ENCODE results near the gene ZNF862. TPM values are rescaled to one million over a fixed set of nuclear protein-coding genes. Genes with fewer than 3 reads are reported as not detected.
A peak's percentile ranks its signal among the peaks of the same experiment; 100 is the strongest.

The ZNF862 gene
- total and polyA plus RNA-seq, 2 of the 13 experiments (the other 11 are each of a cell fraction or from before 2014, with no cell fraction given) = 0.89 to 2.0 TPM

DNA sequence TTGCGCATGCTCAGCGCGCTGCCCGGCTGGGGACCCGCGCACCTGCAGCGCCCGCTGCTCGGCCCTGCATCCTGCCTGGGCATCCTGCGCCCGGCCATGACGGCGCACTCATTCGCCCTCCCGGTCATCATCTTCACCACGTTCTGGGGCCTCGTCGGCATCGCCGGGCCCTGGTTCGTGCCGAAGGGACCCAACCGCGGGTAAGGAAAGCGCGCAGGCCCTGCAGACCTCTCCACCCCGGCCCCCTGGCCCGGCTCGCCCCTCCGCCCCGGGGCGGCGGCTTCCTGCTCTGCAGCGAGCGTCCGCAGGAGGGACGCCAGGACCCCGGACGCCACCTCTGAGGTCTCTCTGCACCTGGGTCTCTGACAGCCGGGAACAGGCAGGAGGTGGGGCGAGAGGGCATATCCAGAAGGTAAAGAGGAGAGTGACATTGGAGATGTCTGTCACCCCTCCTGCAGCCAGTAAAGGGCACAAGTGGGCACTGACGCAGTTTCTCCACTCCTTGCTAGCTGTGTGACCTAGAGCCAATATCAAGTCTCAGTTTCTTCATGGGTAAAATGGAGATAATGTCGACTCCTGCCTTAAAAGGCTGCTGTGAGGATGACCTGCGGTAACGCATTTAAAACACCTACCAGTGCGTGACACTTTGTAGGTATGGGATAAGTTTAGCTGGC, 35.9 kb downstream of the ZNF862 start (continued):
- TF ChIP-seq, protein P1, sequence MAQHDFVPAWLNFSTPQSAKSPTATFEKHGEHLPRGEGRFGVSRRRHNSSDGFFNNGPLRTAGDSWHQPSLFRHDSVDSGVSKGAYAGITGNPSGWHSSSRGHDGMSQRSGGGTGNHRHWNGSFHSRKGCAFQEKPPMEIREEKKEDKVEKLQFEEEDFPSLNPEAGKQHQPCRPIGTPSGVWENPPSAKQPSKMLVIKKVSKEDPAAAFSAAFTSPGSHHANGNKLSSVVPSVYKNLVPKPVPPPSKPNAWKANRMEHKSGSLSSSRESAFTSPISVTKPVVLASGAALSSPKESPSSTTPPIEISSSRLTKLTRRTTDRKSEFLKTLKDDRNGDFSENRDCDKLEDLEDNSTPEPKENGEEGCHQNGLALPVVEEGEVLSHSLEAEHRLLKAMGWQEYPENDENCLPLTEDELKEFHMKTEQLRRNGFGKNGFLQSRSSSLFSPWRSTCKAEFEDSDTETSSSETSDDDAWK (CRISPR knock-in tag; IDR thresholded peaks at IDR 0.05) = no peak
- TF ChIP-seq ZNF607 (CRISPR knock-in tag; IDR thresholded peaks at IDR 0.05; ENCODE audit: borderline replicate concordance) (no peak), POGZ (CRISPR knock-in tag; IDR thresholded peaks at IDR 0.05) (peak; percentile 59; the same call in 1 of the 2 replicates), ZNF563 (CRISPR knock-in tag; IDR thresholded peaks at IDR 0.05) (no peak), XBP1 (CRISPR knock-in tag; IDR thresholded peaks at IDR 0.05) (no peak), ZNF782 (CRISPR knock-in tag; IDR thresholded peaks at IDR 0.05; ENCODE audit: borderline replicate concordance) (peak; percentile 65; the same call in 1 of the 2 replicates), EED (CRISPR knock-in tag; IDR thresholded peaks at IDR 0.05) (no peak), TBL1XR1 (IDR thresholded peaks at IDR 0.05; ENCODE audit: borderline replicate concordance, low read length, partially characterized antibody) (peak; percentile 7), MZF1 (CRISPR knock-in tag; IDR thresholded peaks at IDR 0.05; ENCODE audit: borderline replicate concordance) (no peak), RBM22 (optimal IDR thresholded peaks at IDR 0.05; ENCODE audit: low read length) (no peak), ETV5 (CRISPR knock-in tag; IDR thresholded peaks at IDR 0.05; ENCODE audit: borderline replicate concordance) (no peak)
- TF ChIP-seq, protein P2, sequence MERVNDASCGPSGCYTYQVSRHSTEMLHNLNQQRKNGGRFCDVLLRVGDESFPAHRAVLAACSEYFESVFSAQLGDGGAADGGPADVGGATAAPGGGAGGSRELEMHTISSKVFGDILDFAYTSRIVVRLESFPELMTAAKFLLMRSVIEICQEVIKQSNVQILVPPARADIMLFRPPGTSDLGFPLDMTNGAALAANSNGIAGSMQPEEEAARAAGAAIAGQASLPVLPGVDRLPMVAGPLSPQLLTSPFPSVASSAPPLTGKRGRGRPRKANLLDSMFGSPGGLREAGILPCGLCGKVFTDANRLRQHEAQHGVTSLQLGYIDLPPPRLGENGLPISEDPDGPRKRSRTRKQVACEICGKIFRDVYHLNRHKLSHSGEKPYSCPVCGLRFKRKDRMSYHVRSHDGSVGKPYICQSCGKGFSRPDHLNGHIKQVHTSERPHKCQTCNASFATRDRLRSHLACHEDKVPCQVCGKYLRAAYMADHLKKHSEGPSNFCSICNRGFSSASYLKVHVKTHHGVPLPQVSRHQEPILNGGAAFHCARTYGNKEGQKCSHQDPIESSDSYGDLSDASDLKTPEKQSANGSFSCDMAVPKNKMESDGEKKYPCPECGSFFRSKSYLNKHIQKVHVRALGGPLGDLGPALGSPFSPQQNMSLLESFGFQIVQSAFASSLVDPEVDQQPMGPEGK (CRISPR knock-in tag; IDR thresholded peaks at IDR 0.05) = no peak; the same call in 1 of the 2 replicates
- TF ChIP-seq, protein P3, sequence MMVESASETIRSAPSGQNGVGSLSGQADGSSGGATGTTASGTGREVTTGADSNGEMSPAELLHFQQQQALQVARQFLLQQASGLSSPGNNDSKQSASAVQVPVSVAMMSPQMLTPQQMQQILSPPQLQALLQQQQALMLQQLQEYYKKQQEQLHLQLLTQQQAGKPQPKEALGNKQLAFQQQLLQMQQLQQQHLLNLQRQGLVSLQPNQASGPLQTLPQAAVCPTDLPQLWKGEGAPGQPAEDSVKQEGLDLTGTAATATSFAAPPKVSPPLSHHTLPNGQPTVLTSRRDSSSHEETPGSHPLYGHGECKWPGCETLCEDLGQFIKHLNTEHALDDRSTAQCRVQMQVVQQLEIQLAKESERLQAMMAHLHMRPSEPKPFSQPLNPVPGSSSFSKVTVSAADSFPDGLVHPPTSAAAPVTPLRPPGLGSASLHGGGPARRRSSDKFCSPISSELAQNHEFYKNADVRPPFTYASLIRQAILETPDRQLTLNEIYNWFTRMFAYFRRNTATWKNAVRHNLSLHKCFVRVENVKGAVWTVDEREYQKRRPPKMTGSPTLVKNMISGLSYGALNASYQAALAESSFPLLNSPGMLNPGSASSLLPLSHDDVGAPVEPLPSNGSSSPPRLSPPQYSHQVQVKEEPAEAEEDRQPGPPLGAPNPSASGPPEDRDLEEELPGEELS (CRISPR knock-in tag; IDR thresholded peaks at IDR 0.05) = 0 out of 2 replicates have a peak, but pooled peaks have one; percentile 23
- TF ChIP-seq, protein P4, sequence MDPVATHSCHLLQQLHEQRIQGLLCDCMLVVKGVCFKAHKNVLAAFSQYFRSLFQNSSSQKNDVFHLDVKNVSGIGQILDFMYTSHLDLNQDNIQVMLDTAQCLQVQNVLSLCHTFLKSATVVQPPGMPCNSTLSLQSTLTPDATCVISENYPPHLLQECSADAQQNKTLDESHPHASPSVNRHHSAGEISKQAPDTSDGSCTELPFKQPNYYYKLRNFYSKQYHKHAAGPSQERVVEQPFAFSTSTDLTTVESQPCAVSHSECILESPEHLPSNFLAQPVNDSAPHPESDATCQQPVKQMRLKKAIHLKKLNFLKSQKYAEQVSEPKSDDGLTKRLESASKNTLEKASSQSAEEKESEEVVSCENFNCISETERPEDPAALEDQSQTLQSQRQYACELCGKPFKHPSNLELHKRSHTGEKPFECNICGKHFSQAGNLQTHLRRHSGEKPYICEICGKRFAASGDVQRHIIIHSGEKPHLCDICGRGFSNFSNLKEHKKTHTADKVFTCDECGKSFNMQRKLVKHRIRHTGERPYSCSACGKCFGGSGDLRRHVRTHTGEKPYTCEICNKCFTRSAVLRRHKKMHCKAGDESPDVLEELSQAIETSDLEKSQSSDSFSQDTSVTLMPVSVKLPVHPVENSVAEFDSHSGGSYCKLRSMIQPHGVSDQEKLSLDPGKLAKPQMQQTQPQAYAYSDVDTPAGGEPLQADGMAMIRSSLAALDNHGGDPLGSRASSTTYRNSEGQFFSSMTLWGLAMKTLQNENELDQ (CRISPR knock-in tag; IDR thresholded peaks at IDR 0.05; ENCODE audit: borderline replicate concordance) = 0 out of 2 replicates have a peak, but pooled peaks have one; percentile 35
- TF ChIP-seq, protein P5, sequence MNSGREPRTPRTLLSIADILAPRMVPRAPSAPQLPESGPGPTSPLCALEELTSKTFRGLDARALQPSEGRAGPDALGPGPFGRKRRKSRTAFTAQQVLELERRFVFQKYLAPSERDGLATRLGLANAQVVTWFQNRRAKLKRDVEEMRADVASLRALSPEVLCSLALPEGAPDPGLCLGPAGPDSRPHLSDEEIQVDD (CRISPR knock-in tag; IDR thresholded peaks at IDR 0.05; ENCODE audit: borderline replicate concordance) = no peak
- TF ChIP-seq, protein P6, sequence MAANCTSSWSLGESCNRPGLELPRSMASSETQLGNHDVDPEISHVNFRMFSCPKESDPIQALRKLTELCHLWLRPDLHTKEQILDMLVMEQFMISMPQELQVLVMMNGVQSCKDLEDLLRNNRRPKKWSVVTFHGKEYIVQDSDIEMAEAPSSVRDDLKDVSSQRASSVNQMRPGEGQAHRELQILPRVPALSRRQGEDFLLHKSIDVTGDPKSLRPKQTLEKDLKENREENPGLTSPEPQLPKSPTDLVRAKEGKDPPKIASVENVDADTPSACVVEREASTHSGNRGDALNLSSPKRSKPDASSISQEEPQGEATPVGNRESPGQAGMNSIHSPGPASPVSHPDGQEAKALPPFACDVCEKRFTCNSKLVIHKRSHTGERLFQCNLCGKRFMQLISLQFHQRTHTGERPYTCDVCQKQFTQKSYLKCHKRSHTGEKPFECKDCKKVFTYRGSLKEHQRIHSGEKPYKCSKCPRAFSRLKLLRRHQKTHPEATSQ (CRISPR knock-in tag; IDR thresholded peaks at IDR 0.05; ENCODE audit: borderline replicate concordance) = no peak
